ENCODE data around the gene SNCB. TPM values are rescaled to one million over a fixed set of nuclear protein-coding genes. Genes with fewer than 3 reads are reported as not detected.
A peak's percentile ranks its signal among the peaks of the same experiment; 100 is the strongest.

The SNCB gene
- polyA plus RNA-seq, 3 donors = 0.43 TPM; not detected in 2

DNA sequence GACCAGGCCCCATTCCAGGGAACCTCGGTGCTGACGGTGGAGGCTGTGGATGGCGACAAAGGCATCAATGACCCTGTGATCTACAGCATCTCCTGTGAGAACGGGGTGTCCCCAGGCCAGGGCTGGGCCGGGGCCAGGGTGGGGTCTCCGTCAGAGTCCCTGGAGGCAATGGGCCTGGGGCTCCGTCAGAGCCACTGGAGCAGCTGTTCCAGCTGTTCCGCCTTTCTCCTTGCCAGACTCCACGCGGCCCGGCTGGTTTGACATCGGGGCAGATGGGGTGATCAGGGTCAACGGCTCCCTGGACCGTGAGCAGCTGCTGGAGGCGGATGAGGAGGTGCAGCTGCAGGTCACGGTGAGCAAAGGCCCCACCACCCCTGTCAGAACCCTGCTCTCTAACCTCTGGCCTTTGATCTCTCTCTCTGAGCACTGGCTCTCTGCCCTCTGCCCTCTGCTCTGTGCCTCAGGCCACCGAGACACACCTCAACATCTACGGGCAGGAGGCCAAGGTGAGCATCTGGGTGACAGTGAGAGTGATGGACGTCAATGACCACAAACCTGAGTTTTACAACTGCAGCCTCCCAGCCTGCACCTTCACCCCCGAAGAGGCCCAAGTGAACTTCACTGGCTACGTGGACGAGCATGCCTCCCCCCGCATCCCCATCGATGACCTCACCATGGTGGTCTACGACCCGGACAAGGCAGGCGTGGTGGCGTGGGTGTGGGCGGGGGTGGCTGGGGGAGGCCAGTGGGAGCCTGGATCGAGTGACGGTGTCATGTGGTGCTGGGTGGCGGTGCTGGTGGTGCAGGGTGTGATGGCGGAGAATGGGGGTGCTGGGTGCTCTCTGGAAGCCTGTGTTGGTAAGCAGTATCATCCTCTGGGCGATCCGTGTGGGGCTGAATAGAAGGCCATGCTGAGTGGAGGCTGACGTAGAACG lies 54.6 kb downstream of the SNCB start:
- DNase-seq = no peak

DNA sequence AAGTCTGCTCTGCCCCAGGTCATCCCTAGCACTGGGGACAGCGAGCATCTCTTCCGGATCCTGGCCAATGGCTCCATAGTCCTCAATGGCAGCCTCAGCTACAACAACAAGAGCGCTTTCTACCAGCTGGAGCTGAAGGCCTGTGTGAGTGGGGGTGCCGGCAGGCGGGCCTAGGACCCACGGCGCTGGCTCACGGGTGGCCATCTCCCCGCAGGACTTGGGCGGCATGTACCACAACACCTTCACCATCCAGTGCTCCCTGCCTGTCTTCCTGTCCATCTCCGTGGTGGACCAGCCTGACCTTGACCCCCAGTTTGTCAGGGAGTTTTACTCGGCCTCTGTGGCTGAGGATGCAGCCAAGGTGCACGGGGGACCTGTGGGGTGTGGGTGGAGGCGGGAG lies 55.3 kb downstream of the SNCB start:
- no peak for DNase-seq

DNA sequence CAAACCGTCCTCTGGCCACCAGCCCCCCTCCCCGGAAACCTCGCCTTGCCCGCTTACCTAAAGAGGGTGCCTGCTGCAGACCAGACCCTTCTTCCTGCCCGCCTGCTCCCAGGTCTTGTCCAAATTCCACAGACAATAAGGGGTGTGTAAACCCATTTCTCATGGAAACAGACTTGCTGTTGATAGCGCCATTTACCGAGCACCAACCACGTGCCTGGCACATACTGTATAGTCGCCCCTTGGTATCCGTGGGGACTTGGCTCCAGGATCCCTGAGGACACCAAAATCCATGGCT lies 56.1 kb downstream of the SNCB start:
- DNase-seq = no peak

DNA sequence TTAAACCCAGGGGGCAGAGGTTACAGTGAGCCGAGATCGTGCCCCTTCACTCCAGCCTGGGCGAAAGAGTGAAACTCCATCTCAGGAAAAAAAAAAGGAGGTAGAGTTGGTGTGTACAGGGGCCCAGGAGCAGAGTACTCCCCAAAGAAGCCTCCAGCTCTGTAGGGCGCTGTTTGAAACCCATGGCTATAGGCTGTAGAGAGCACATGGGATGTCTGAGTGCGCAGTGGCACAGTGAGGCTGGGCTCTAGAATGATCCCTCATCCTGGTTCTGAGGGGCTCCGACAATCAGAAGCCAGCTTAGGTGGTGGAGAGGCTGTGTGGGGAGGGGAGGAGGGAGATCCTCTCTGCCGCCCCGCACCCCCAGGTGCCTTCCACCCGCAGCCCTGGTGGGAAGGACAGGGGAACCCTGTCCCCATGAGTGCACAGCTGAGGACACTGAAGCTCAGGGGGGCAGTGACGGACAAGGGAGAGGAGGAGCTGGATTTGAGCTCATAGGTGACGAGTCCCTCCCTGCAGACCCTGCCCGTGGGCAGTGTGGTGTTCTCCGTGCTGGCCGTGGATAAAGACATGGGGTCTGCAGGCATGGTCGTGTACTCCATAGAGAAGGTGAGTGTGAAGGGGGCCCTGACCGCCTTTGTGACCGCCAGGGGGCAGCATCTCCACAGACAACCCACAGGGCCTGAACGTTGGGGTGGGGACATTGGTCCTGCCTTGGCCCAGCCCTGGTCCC lies 56.6 kb downstream of the SNCB start:
- DNase-seq = peak; percentile 41

Other genes starting within 250 kb of the SNCB start
- 10 to 100 TPM; 31.5 to 37.4 (median 35.8) TPM for gene NOP16, start 241.9 kb downstream of the SNCB start, polyA plus RNA-seq (ENCODE audit: insufficient read length in 3 of 3)
- gene HIGD2A, start 241.8 kb downstream of the SNCB start, polyA plus RNA-seq (ENCODE audit: insufficient read length in 3 of 3) = 100 to 1,000 TPM; 104 to 127 (median 124) TPM
- 10 to 100 TPM; 53.0 to 63.3 (median 55.3) TPM for gene CLTB, start 214.0 kb downstream of the SNCB start, polyA plus RNA-seq (ENCODE audit: insufficient read length in 3 of 3)
- gene FAF2, start 182.1 kb downstream of the SNCB start, polyA plus RNA-seq (ENCODE audit: insufficient read length in 3 of 3) = 10 to 100 TPM; 45.7 to 52.5 (median 48.7) TPM
- gene RNF44, start 93.1 kb downstream of the SNCB start, polyA plus RNA-seq (ENCODE audit: insufficient read length in 3 of 3) = 10 to 100 TPM; 54.6 to 73.4 (median 64.7) TPM
- 10 to 100 TPM; 25.0 to 26.1 (median 26.0) TPM for gene CDHR2, start 81.2 kb downstream of the SNCB start, polyA plus RNA-seq (ENCODE audit: insufficient read length in 3 of 3)
- gene GPRIN1, start 20.4 kb downstream of the SNCB start, polyA plus RNA-seq (ENCODE audit: insufficient read length in 3 of 3) = 1 to 10 TPM; 1.9 to 2.3 (median 2.3) TPM
- under 1 TPM in 2 of 3 donors, not detected in 1; 0.04 to 0.10 TPM for gene EIF4E1B, start 141 bp upstream of the SNCB start, polyA plus RNA-seq (ENCODE audit: insufficient read length in 3 of 3)
- gene TSPAN17, start 16.9 kb upstream of the SNCB start, polyA plus RNA-seq (ENCODE audit: insufficient read length in 3 of 3) = 10 to 100 TPM; 30.9 to 39.2 (median 37.1) TPM
- gene UNC5A, start 180.0 kb upstream of the SNCB start, polyA plus RNA-seq (ENCODE audit: insufficient read length in 3 of 3) = under 1 TPM; 0.13 to 0.43 (median 0.34) TPM

All from renal pelvis (tissue), 4 donors.